Hematopoietic multipotent progenitor cell treated with erythropoietin and hydrocortisone succinate and interleukin-3 and kit ligand, for 17 days (in vitro differentiated cells): ENCODE measurements around the gene CPT1A.

Experiments
- DNase-seq: peaks from one replicate; pipeline ENCODE4 v3.0.0-alpha.2; 2015; ENCODE audit warnings: low spot score

The CPT1A gene

GRCh38 chr11:68704887-68705286, 136.8 kb downstream of the CPT1A start:
- DNase-seq: no peak
